Fibroblast of skin of abdomen (primary cell): Measurements from ENCODE around the gene METTL5. TPM values are rescaled to one million over a fixed set of nuclear protein-coding genes. Genes with fewer than 3 reads are reported as not detected.
"Not testable (repeated sequence)": the region's sequence is repeated elsewhere in the genome, so short reads cannot be mapped to it uniquely, and the experiment has no call there.

Experiments used
- DNase-seq: peaks from one replicate; pipeline ENCODE4 v3.0.0-alpha.2; 2013
- polyA plus RNA-seq, 2 experiments: library from polyadenylated mRNA; unstranded; fragments of 120-200 nt; gene quantifications; one replicate each; pipeline ENCODE4 v1.2.1, GENCODE V29; 2013; ENCODE audit not compliant: insufficient read length in 2 of 2

Gene METTL5
- polyA plus RNA-seq (2013, experiment 1 of 2; ENCODE audit: insufficient read length) = 59.7 TPM
- polyA plus RNA-seq (2013, experiment 2 of 2; ENCODE audit: insufficient read length) = 59.2 TPM

- DNase-seq = peak; percentile 75
Observed at GRCh38 chr2:169824373-169825333, at the start of gene METTL5. TSS of gene METTL5 (minus strand) at chr2:169824905. CDS start at chr2:169824597, 308 bp downstream.

- DNase-seq = no peak
Observed at GRCh38 chr2:169871994-169872393, 47.3 kb upstream of the METTL5 start.

GRCh38 chr2:169871369-169871768 is 46.7 kb upstream of the METTL5 start:
- DNase-seq = not testable (repeated sequence)

GRCh38 chr2:169868951-169869350 is 44.2 kb upstream of the METTL5 start:
- no peak for DNase-seq

- no peak for DNase-seq
Observed at GRCh38 chr2:169867579-169867978, 42.9 kb upstream of the METTL5 start.

- not testable (repeated sequence) for DNase-seq
Observed at GRCh38 chr2:169866230-169866629, 41.5 kb upstream of the METTL5 start.

- DNase-seq = no peak
Observed at GRCh38 chr2:169865492-169865891, 40.8 kb upstream of the METTL5 start.

GRCh38 chr2:169862816-169863215 is 38.1 kb upstream of the METTL5 start:
- DNase-seq = no peak

- DNase-seq = no peak
Observed at GRCh38 chr2:169860149-169860548, 35.4 kb upstream of the METTL5 start.

- no peak for DNase-seq
Observed at GRCh38 chr2:169859423-169859822, 34.7 kb upstream of the METTL5 start.

GRCh38 chr2:169855281-169856258 is 30.9 kb upstream of the METTL5 start:
- not testable (repeated sequence) for DNase-seq

- DNase-seq = no peak
Observed at GRCh38 chr2:169853041-169853668, 28.4 kb upstream of the METTL5 start.

- DNase-seq = no peak
Observed at GRCh38 chr2:169849710-169850109, 25.0 kb upstream of the METTL5 start.

- not testable (repeated sequence) for DNase-seq
Observed at GRCh38 chr2:169848959-169849693, 24.4 kb upstream of the METTL5 start.

GRCh38 chr2:169845016-169845415 is 20.3 kb upstream of the METTL5 start:
- DNase-seq = no peak

GRCh38 chr2:169841625-169842024 is 16.9 kb upstream of the METTL5 start:
- DNase-seq = not testable (repeated sequence)

GRCh38 chr2:169840747-169841142 is 16.0 kb upstream of the METTL5 start:
- DNase-seq = no peak

GRCh38 chr2:169839954-169840746 is 15.4 kb upstream of the METTL5 start:
- no peak for DNase-seq

GRCh38 chr2:169838743-169839489 is 14.2 kb upstream of the METTL5 start:
- DNase-seq = no peak

GRCh38 chr2:169834401-169834800 is 9.7 kb upstream of the METTL5 start:
- no peak for DNase-seq
